ENCODE results near the gene PMEL. TPM values are rescaled to one million over a fixed set of nuclear protein-coding genes. Genes with fewer than 3 reads are reported as not detected.

Gene PMEL
- total and polyA plus RNA-seq, 2 of the 8 experiments (the other 6 are each of a cell fraction or from before 2014, with no cell fraction given) = 120 to 382 TPM

- Histone ChIP-seq H3K27ac (ENCODE audit: low read depth, low read length) (no peak overlapping the region), H2BK5ac (ENCODE audit: low read depth, low read length) (no peak overlapping the region), H3K14ac (ENCODE audit: insufficient read length) (no peak overlapping the region), H3K23ac (ENCODE audit: insufficient read length) (no peak overlapping the region), H4K20me1 (replicated peaks in 1 of 2; ENCODE audit: control insufficient read depth in 1 of 2, insufficient read depth in 2 of 2, low read length in 2 of 2) (peaks cover 0 to 2% of the 10 kb centered on the region in 2 experiments), H2AK5ac (ENCODE audit: low read depth, low read length) (no peak overlapping the region), H4K91ac (replicated peaks; ENCODE audit: insufficient read length, low read length) (no peak overlapping the region), H3K36me3 (ENCODE audit: control insufficient read depth in 2 of 4, insufficient read depth in 4 of 4, low read length in 3 of 4) (peaks cover 3 to 50% (median 17%) of the 10 kb centered on the region in 4 experiments; a peak in 6 of 8 replicates), H2BK20ac (ENCODE audit: low read length) (no peak overlapping the region), H3K4me3 (ENCODE audit: extremely low read depth in 1 of 4, insufficient read depth in 2 of 4, low read depth in 3 of 4, low read length in 4 of 4) (no peak overlapping the region), H3K9ac (replicated peaks in 1 of 4; ENCODE audit: extremely low read depth in 1 of 4, low read depth in 3 of 4, low read length in 3 of 4) (no peak overlapping the region), H2BK12ac (ENCODE audit: low read depth, low read length) (no peak overlapping the region), H3K9me3 (ENCODE audit: insufficient read depth in 2 of 2, low read depth in 1 of 2, low read length in 1 of 2) (no peaks in the 10 kb centered on the region), H3K4me2 (ENCODE audit: insufficient read depth in 1 of 2, low read depth in 2 of 2, low read length in 2 of 2) (no peak overlapping the region), H4K5ac (ENCODE audit: insufficient read length, low read depth, low read length) (no peak overlapping the region), H3K79me2 (ENCODE audit: control insufficient read depth in 1 of 2, insufficient read depth in 2 of 2, low read length in 2 of 2) (no peaks in the 10 kb centered on the region), H2AFZ (ENCODE audit: low read length) (no peak overlapping the region), H4K8ac (ENCODE audit: extremely low read depth, insufficient read depth, low read length) (no peak overlapping the region), H3K27me3 (replicated peaks in 1 of 4; ENCODE audit: control insufficient read depth in 3 of 4, extremely low read depth in 1 of 4, insufficient read depth in 3 of 4, low read length in 3 of 4) (no peaks in the 10 kb centered on the region), H3K4ac (replicated peaks; ENCODE audit: insufficient read length, low read depth, low read length) (no peak overlapping the region), H2BK120ac (replicated peaks; ENCODE audit: low read depth, low read length) (no peak overlapping the region), H3K4me1 (replicated peaks in 1 of 4; ENCODE audit: control insufficient read depth in 3 of 4, insufficient read depth in 4 of 4, low read length in 3 of 4) (no peaks in the 10 kb centered on the region), H3K18ac (ENCODE audit: extremely low read depth, low read length) (no peak overlapping the region), H3K23me2 (ENCODE audit: low read depth, low read length) (no peaks in the 10 kb centered on the region), H3K56ac (replicated peaks; ENCODE audit: insufficient read length, low read depth, low read length) (no peak overlapping the region), H2BK15ac (ENCODE audit: low read length) (no peak overlapping the region), H3K79me1 (ENCODE audit: low read depth, low read length) (no peaks in the 10 kb centered on the region; the same call in 1 of the 2 replicates)
- no peak for DNase-seq (ENCODE audit: low read depth in 1 of 2, low spot score in 2 of 2)
- WGBS, 2 experiments (ENCODE audit: extremely low coverage in 1 of 2, insufficient coverage in 1 of 2, insufficient read length in 1 of 2, insufficient replicate concordance in 2 of 2, low coverage in 1 of 2, low lambda C conversion rate in 2 of 2, missing lambda C conversion rate in 1 of 2) = 89% methylated on average over 4 of the region's 4 CpGs; no CpG with 5 or more reads in 1 of the 2 experiments
- FAIRE-seq = no peak
- ChIA-PET CTCF (ENCODE audit: partially characterized antibody) (interaction anchor here (0.7 to 4.7 kb wide), 9 partner anchors 9 to 246 kb away, joined by 3 to 42 read pairs (median 4); partner anchors contain the start of genes RAB5B and SUOX), POLR2A (ENCODE audit: partially characterized antibody) (interaction anchor here (1.3 to 4.3 kb wide), 5 partner anchors 10 to 59 kb away, joined by 3 to 24 read pairs (median 5); partner anchors contain the start of genes RAB5B and SUOX)
- TF ChIP-seq EP300 (IDR thresholded peaks at IDR 0.05; ENCODE audit: borderline replicate concordance in 1 of 2, low read depth in 2 of 2, low read length in 2 of 2) = no peak
- TF ChIP-seq POLR2AphosphoS5 (IDR thresholded peaks at IDR 0.05; ENCODE audit: low read depth, low read length) = no peak
- no peak for TF ChIP-seq PHF8 (conservative IDR thresholded peaks at IDR 0.05; ENCODE audit: low read depth, low read length)
- TF ChIP-seq, protein P1, sequence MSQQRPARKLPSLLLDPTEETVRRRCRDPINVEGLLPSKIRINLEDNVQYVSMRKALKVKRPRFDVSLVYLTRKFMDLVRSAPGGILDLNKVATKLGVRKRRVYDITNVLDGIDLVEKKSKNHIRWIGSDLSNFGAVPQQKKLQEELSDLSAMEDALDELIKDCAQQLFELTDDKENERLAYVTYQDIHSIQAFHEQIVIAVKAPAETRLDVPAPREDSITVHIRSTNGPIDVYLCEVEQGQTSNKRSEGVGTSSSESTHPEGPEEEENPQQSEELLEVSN (IDR thresholded peaks at IDR 0.05) = no peak
- no peak for TF ChIP-seq KDM1A (IDR thresholded peaks at IDR 0.05; ENCODE audit: borderline replicate concordance, low read length)
- no peak for TF ChIP-seq BACH1 (IDR thresholded peaks at IDR 0.05; ENCODE audit: low read length)
- no peak for TF ChIP-seq SIRT6 (IDR thresholded peaks at IDR 0.05; ENCODE audit: low read length)
- TF ChIP-seq SIX5 (IDR thresholded peaks at IDR 0.05; ENCODE audit: low read depth, low read length) = no peak
- no peak for TF ChIP-seq EZH2 (IDR thresholded peaks at IDR 0.05; ENCODE audit: low read depth, low read length, severe bottlenecking)
- TF ChIP-seq USF2 (IDR thresholded peaks at IDR 0.05; ENCODE audit: low read length) = no peak
- TF ChIP-seq CHD1 (IDR thresholded peaks at IDR 0.05; ENCODE audit: low read depth, low read length) = no peak
- TF ChIP-seq SAP30 (IDR thresholded peaks at IDR 0.05; ENCODE audit: insufficient read depth, insufficient replicate concordance, low read length) = no peak
Measured at GRCh38 chr12:55985341-55985740, 19.5 kb upstream of the PMEL start.

Data from H1 (cell line).